ENCODE data around the gene LRMDA.

The LRMDA gene

DNA sequence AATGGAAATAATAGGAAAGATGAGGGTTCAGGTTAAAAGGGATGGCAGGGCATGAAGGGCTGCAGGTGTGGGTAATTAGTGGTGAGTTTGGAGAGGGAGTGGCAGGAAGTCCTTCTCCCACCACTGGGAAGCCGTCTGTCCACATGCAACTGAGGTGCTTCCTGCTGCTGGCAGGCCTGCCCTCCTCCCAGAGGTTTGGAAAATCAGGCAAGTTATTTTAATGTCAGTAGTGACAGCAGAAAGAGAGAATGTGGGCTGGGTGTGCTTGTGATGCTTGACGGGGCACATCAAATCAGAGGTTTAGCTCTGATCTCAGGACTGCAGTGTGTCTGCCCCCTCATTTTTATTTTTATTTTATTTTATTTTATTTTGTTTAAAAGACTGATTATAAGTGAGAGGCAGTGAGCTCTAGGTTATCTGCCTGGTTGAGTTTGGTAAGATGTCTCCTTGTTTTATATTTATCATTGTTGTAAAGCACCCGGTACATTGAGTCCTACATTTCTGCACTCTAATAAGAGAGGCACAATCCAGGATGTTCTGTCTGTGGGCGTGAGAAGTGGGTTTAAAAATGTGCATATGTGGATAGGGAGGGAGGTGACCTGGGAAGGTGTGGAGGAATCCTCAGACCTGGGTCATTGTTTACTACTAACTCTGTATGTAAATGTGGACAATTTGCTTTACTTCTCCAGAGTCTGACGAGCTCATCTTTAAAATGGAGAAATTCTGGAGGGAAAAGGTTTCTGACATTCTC, 504.4 kb downstream of the LRMDA start:
- H3K9ac ChIP-seq (ENCODE audit: low read depth, low read length, poor library complexity, severe bottlenecking) = no peak overlapping the region
- no peak overlapping the region for H2AFZ ChIP-seq (ENCODE audit: low read length)
- H3K36me3 ChIP-seq (ENCODE audit: insufficient read depth, low read length) = no peaks in the 10 kb centered on the region
- H3K9me3 ChIP-seq (ENCODE audit: insufficient read depth, low read depth, low read length) = no peaks in the 10 kb centered on the region
- H3K4me3 ChIP-seq (ENCODE audit: low read length, poor library complexity, severe bottlenecking) = no peak overlapping the region
- TF ChIP-seq EZH2phosphoT487 (IDR thresholded peaks at IDR 0.05; ENCODE audit: borderline replicate concordance) = no peak
- TF ChIP-seq, protein P1, sequence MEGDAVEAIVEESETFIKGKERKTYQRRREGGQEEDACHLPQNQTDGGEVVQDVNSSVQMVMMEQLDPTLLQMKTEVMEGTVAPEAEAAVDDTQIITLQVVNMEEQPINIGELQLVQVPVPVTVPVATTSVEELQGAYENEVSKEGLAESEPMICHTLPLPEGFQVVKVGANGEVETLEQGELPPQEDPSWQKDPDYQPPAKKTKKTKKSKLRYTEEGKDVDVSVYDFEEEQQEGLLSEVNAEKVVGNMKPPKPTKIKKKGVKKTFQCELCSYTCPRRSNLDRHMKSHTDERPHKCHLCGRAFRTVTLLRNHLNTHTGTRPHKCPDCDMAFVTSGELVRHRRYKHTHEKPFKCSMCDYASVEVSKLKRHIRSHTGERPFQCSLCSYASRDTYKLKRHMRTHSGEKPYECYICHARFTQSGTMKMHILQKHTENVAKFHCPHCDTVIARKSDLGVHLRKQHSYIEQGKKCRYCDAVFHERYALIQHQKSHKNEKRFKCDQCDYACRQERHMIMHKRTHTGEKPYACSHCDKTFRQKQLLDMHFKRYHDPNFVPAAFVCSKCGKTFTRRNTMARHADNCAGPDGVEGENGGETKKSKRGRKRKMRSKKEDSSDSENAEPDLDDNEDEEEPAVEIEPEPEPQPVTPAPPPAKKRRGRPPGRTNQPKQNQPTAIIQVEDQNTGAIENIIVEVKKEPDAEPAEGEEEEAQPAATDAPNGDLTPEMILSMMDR (conservative IDR thresholded peaks at IDR 0.05; ENCODE audit: low read length) = no peak
- H3F3A ChIP-seq (ENCODE audit: low read depth) = no peaks in the 10 kb centered on the region
- no peaks in the 10 kb centered on the region for H3K79me2 ChIP-seq (ENCODE audit: insufficient read depth, low read length)
- H3K4me1 ChIP-seq (ENCODE audit: insufficient read depth, low read length, poor library complexity, severe bottlenecking) = no peaks in the 10 kb centered on the region
- no peaks in the 10 kb centered on the region for H3K27me3 ChIP-seq (ENCODE audit: insufficient read depth, low read length, poor library complexity, severe bottlenecking)
- no peaks in the 10 kb centered on the region for H3K9me2 ChIP-seq (replicated peaks; ENCODE audit: low read depth, low read length)
- H3K4me2 ChIP-seq (ENCODE audit: low read depth, low read length, poor library complexity, severe bottlenecking) = no peak overlapping the region
- no peaks in the 10 kb centered on the region for H4K20me1 ChIP-seq (ENCODE audit: insufficient read depth, low read length, poor library complexity, severe bottlenecking)

DNA sequence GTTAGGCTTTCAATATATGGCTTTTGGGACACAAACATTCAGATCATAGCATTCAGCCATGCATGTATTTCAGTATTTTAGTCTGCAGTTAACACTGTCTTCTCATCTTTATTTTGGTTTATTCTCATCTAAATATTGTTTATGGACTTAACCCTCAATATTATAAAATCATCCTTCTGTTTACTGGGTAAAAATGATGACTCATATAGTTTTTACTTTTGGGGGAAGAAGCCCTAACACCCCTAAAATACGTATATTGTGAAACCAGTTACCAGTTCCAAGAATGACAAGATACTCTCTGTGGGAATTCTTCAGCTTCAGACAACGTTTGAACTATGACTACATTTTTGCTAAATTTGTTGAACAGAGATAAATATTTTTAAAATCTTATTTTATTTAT, 505.4 kb downstream of the LRMDA start:
- Histone ChIP-seq H3K36me3 (ENCODE audit: insufficient read depth, low read length) (no peaks in the 10 kb centered on the region), H2AFZ (ENCODE audit: low read length) (no peak overlapping the region), H3K4me2 (ENCODE audit: low read depth, low read length, poor library complexity, severe bottlenecking) (no peak overlapping the region), H3K4me3 (ENCODE audit: low read length, poor library complexity, severe bottlenecking) (no peak overlapping the region), H3K79me2 (ENCODE audit: insufficient read depth, low read length) (no peaks in the 10 kb centered on the region), H4K20me1 (ENCODE audit: insufficient read depth, low read length, poor library complexity, severe bottlenecking) (no peaks in the 10 kb centered on the region), H3F3A (ENCODE audit: low read depth) (no peaks in the 10 kb centered on the region), H3K27me3 (ENCODE audit: insufficient read depth, low read length, poor library complexity, severe bottlenecking) (no peaks in the 10 kb centered on the region), H3K9ac (ENCODE audit: low read depth, low read length, poor library complexity, severe bottlenecking) (no peak overlapping the region), H3K9me2 (replicated peaks; ENCODE audit: low read depth, low read length) (no peaks in the 10 kb centered on the region), H3K4me1 (ENCODE audit: insufficient read depth, low read length, poor library complexity, severe bottlenecking) (no peaks in the 10 kb centered on the region), H3K9me3 (ENCODE audit: insufficient read depth, low read depth, low read length) (no peaks in the 10 kb centered on the region)
- TF ChIP-seq, protein P1 (conservative IDR thresholded peaks at IDR 0.05; ENCODE audit: low read length) = no peak
- TF ChIP-seq EZH2phosphoT487 (IDR thresholded peaks at IDR 0.05; ENCODE audit: borderline replicate concordance) = no peak

DNA sequence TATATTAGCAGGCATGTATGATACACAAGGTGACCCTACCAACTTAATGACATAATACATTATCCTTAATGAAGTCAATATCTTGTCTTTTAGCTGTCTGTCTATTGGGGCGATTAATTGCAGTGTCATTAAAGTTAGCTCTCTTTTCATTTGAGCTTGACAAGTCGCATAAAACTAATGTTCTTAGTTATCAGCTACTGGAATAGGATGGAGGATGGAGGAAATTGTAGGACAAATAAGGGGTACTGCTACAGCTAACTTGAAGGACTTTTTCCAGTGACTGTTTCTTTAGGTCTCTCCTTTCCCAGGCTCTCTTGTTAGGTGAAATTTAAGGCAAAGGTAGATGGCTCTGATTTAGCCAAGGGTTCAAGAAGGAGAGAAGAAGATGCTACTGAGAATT, 506.4 kb downstream of the LRMDA start:
- TF ChIP-seq EZH2phosphoT487 (IDR thresholded peaks at IDR 0.05; ENCODE audit: borderline replicate concordance) = no peak
- TF ChIP-seq, protein P1 (conservative IDR thresholded peaks at IDR 0.05; ENCODE audit: low read length) = no peak
- H3K36me3 ChIP-seq (ENCODE audit: insufficient read depth, low read length) = no peaks in the 10 kb centered on the region
- no peaks in the 10 kb centered on the region for H3K79me2 ChIP-seq (ENCODE audit: insufficient read depth, low read length)
- no peaks in the 10 kb centered on the region for H3F3A ChIP-seq (ENCODE audit: low read depth)
- H4K20me1 ChIP-seq (ENCODE audit: insufficient read depth, low read length, poor library complexity, severe bottlenecking) = no peaks in the 10 kb centered on the region
- H3K4me1 ChIP-seq (ENCODE audit: insufficient read depth, low read length, poor library complexity, severe bottlenecking) = no peaks in the 10 kb centered on the region
- H3K9ac ChIP-seq (ENCODE audit: low read depth, low read length, poor library complexity, severe bottlenecking) = no peak overlapping the region
- no peaks in the 10 kb centered on the region for H3K9me2 ChIP-seq (replicated peaks; ENCODE audit: low read depth, low read length)
- no peak overlapping the region for H3K4me3 ChIP-seq (ENCODE audit: low read length, poor library complexity, severe bottlenecking)
- H3K9me3 ChIP-seq (ENCODE audit: insufficient read depth, low read depth, low read length) = no peaks in the 10 kb centered on the region
- no peak overlapping the region for H2AFZ ChIP-seq (ENCODE audit: low read length)
- H3K27me3 ChIP-seq (ENCODE audit: insufficient read depth, low read length, poor library complexity, severe bottlenecking) = no peaks in the 10 kb centered on the region
- H3K4me2 ChIP-seq (ENCODE audit: low read depth, low read length, poor library complexity, severe bottlenecking) = no peak overlapping the region

Measured in Loucy (cell line).